HG03139 (cell line): ENCODE measurements around the gene C14orf132.
"Not testable (repeated sequence)": the region's sequence is repeated elsewhere in the genome, so short reads cannot be mapped to it uniquely, and the experiment has no call there.

ENCODE experiments used
- ATAC-seq: cut with Tn5 transposase; IDR thresholded peaks from one replicate; pipeline ENCODE4 v1.9.1; 2021; ENCODE audit not compliant: unreplicated experiment

Gene C14orf132

GRCh38 chr14:96038920-96039632 is at the start of gene C14orf132:
Gene C14orf132 (plus strand): TSS chr14:96039362. CDS start chr14:96039501, 139 bp downstream.
- no peak for ATAC-seq

GRCh38 chr14:95993768-95994592 is 45.2 kb upstream of the C14orf132 start:
- no peak for ATAC-seq

- no peak for ATAC-seq
Measured at GRCh38 chr14:95994593-95994928, 44.6 kb upstream of the C14orf132 start.

GRCh38 chr14:95998656-95999055 is 40.5 kb upstream of the C14orf132 start:
- ATAC-seq: no peak

- ATAC-seq: no peak
Measured at GRCh38 chr14:96001866-96002497, 37.2 kb upstream of the C14orf132 start.

- ATAC-seq: no peak
Measured at GRCh38 chr14:96002498-96002884, 36.7 kb upstream of the C14orf132 start.

GRCh38 chr14:96011131-96011530 is 28.0 kb upstream of the C14orf132 start:
- no peak for ATAC-seq

GRCh38 chr14:96011607-96012006 is 27.6 kb upstream of the C14orf132 start:
- no peak for ATAC-seq

- ATAC-seq: not testable (repeated sequence)
Measured at GRCh38 chr14:96012757-96013156, 26.4 kb upstream of the C14orf132 start.

GRCh38 chr14:96014176-96014575 is 25.0 kb upstream of the C14orf132 start:
- ATAC-seq: no peak

- ATAC-seq: no peak
Measured at GRCh38 chr14:96016501-96017160, 22.5 kb upstream of the C14orf132 start.

GRCh38 chr14:96017882-96018281 is 21.3 kb upstream of the C14orf132 start:
- no peak for ATAC-seq

- no peak for ATAC-seq
Measured at GRCh38 chr14:96027431-96028355, 11.5 kb upstream of the C14orf132 start.

- ATAC-seq: no peak
Measured at GRCh38 chr14:96029089-96029645, 10.0 kb upstream of the C14orf132 start.

GRCh38 chr14:96030108-96030760 is 8.9 kb upstream of the C14orf132 start:
- no peak for ATAC-seq

GRCh38 chr14:96031691-96032090 is 7.5 kb upstream of the C14orf132 start:
- ATAC-seq: no peak

GRCh38 chr14:96035456-96035855 is 3.7 kb upstream of the C14orf132 start:
- ATAC-seq: no peak

GRCh38 chr14:96037891-96038557 is 1.1 kb upstream of the C14orf132 start:
- ATAC-seq: no peak

GRCh38 chr14:96038558-96038919 is 623 bp upstream of the C14orf132 start:
- ATAC-seq: no peak
